Nephron (organoid): Measurements from ENCODE around the gene POLR2L.

Experiments
- H3K27ac Mint-ChIP-seq, 3 experiments: 2 replicates each; pipeline ENCODE4 v1.8.0; 2020; ENCODE audit warnings: mixed read lengths in 3 of 3, mild to moderate bottlenecking in 2 of 3, moderate library complexity in 1 of 3
- H3K27me3 Mint-ChIP-seq: 2 replicates; pipeline ENCODE4 v1.8.0; 2021; ENCODE audit warnings: low read depth, mild to moderate bottlenecking, moderate library complexity, mixed read lengths
- H3K36me3 Mint-ChIP-seq: 2 replicates; pipeline ENCODE4 v1.8.0; 2020; ENCODE audit warnings: low read depth, mixed read lengths
- H3K4me1 Mint-ChIP-seq: 2 replicates; pipeline ENCODE4 v1.8.0; 2020; ENCODE audit warnings: mixed read lengths
- H3K4me3 Mint-ChIP-seq, 3 experiments: 2 replicates each; pipeline ENCODE4 v1.8.0; 2020; ENCODE audit warnings: mild to moderate bottlenecking in 3 of 3, mixed read lengths in 3 of 3, moderate library complexity in 2 of 3
- H3K9me3 Mint-ChIP-seq: 2 replicates; pipeline ENCODE4 v1.8.0; 2020; ENCODE audit warnings: mixed read lengths
- TF ChIP-seq, protein P1 (sequence below), 3 experiments: fragments of 200-600 bp; sonication (generic); IDR thresholded peaks; one replicate each; pipeline ENCODE4 v1.5.0; 2021; ENCODE audit warnings: antibody characterized with exemption in 3 of 3; ENCODE audit not compliant: unreplicated experiment in 3 of 3

The POLR2L gene

DNA sequence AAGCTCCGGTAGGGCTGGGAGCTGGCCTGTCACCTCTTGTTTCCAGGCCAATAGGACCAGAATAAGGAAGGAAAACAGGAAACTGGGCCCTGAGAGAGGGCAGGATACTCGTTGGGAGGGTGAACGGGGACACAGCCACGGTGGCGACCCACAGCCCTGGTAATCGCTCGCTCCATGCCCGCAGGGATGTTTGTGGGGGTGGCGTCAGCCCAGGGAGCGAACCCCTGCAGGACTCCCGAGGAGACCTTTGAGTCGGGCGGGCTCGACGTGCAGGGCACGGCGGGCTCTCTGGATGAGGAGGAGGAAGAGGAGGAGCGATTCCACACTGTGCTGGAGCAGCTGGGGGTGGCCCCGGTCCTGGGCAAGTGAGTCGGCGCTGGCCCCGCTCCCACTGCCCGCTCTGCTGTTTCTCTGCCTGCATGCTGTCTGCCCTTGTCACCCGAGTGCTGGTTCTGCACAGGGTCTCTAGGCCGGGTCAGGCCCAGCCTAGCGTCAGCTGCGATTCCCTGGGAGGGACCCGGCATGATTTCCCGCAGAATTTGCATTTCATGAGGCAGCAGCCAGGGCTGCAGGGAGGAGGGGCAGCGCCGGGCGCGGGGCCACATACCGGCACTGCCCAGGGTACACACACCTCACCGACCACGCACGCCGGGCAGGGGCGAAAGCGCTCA, 13.0 kb downstream of the POLR2L start:
- Mint-ChIP-seq H3K27ac (peak overlapping the region in 2 of 3 experiments; percentile 25 to 51), H3K36me3 (peaks cover 8% of the 10 kb centered on the region), H3K9me3 (no peaks in the 10 kb centered on the region), H3K4me3 (peak overlapping the region; percentile 63 to 78 (median 70)), H3K4me1 (peaks cover 37% of the 10 kb centered on the region), H3K27me3 (peaks cover 45% of the 10 kb centered on the region)
- TF ChIP-seq, protein P1, sequence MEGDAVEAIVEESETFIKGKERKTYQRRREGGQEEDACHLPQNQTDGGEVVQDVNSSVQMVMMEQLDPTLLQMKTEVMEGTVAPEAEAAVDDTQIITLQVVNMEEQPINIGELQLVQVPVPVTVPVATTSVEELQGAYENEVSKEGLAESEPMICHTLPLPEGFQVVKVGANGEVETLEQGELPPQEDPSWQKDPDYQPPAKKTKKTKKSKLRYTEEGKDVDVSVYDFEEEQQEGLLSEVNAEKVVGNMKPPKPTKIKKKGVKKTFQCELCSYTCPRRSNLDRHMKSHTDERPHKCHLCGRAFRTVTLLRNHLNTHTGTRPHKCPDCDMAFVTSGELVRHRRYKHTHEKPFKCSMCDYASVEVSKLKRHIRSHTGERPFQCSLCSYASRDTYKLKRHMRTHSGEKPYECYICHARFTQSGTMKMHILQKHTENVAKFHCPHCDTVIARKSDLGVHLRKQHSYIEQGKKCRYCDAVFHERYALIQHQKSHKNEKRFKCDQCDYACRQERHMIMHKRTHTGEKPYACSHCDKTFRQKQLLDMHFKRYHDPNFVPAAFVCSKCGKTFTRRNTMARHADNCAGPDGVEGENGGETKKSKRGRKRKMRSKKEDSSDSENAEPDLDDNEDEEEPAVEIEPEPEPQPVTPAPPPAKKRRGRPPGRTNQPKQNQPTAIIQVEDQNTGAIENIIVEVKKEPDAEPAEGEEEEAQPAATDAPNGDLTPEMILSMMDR (IDR thresholded peaks at IDR 0.05; ENCODE audit: unreplicated experiment in 3 of 3) = no peak

DNA sequence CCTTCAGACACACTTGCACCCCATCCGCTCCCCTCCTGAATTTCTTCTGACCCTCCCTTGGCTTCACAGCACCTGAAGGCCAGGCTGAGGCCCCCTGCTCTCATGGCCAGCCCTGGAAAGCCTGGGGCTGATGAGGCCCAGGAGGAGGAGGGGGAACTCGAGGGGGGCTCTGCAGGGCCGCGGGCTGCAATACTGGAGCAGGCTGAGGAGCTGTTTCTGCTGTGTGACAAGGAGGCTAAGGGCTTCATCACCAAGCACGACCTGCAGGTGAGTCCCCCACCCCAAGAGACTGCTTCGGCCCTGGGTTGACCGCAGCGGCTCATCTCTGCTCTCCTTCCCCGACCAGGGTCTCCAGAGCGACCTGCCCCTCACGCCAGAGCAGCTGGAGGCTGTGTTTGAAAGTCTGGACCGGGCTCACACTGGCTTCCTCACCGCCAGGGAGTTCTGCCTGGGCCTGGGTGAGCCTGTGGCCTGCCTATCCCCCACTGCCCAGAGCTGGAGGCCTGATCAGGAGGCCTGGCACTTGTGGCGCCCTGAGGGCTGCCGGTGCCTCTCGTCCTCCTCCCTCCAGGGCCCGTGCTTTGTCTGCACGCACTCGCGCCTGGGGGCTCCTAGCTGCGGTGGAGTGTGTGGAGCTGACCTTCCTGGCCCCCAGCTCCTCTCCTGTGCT, 13.7 kb downstream of the POLR2L start:
- peaks cover 8% of the 10 kb centered on the region for H3K36me3 Mint-ChIP-seq
- H3K27ac Mint-ChIP-seq = peak overlapping the region; percentile 29 to 75 (median 75)
- TF ChIP-seq, protein P1 (IDR thresholded peaks at IDR 0.05; ENCODE audit: unreplicated experiment in 3 of 3) = no peak
- no peaks in the 10 kb centered on the region for H3K9me3 Mint-ChIP-seq
- H3K4me1 Mint-ChIP-seq = peaks cover 37% of the 10 kb centered on the region
- peaks cover 45% of the 10 kb centered on the region for H3K27me3 Mint-ChIP-seq
- peak overlapping the region; percentile 73 to 79 (median 78) for H3K4me3 Mint-ChIP-seq

DNA sequence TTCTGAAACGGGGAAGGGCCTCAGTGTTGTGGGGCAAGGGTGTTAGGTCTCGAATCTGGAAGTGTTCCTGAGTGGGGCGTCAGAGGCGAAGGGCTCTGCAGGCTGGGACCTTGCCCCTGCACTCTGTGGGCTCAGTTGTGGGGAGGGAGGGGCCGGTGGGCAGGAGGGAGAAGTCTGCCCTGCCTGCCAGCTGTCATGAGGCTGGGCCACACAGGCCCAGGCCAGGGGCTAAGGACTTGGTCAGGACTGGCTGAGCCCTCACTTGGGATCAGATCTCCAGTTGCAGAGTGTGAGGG, 14.5 kb downstream of the POLR2L start, which contains the start of gene CRACR2B:
Gene CRACR2B (plus strand): TSS at position 23 of the 296 bp plus-strand sequence. CDS start 689 bp downstream, outside the sequence.
- peak within 1 kb of the TSS; percentile 29 to 84 (median 75) for H3K27ac Mint-ChIP-seq
- H3K36me3 Mint-ChIP-seq = peaks cover 8% of the 10 kb centered on the region
- H3K4me1 Mint-ChIP-seq = peaks cover 37% of the 10 kb centered on the region
- peaks cover 45% of the 10 kb centered on the region for H3K27me3 Mint-ChIP-seq
- TF ChIP-seq, protein P1 (IDR thresholded peaks at IDR 0.05; ENCODE audit: unreplicated experiment in 3 of 3) = no peak
- peak within 1 kb of the TSS; percentile 73 to 79 (median 78) for H3K4me3 Mint-ChIP-seq
- no peaks in the 10 kb centered on the region for H3K9me3 Mint-ChIP-seq

DNA sequence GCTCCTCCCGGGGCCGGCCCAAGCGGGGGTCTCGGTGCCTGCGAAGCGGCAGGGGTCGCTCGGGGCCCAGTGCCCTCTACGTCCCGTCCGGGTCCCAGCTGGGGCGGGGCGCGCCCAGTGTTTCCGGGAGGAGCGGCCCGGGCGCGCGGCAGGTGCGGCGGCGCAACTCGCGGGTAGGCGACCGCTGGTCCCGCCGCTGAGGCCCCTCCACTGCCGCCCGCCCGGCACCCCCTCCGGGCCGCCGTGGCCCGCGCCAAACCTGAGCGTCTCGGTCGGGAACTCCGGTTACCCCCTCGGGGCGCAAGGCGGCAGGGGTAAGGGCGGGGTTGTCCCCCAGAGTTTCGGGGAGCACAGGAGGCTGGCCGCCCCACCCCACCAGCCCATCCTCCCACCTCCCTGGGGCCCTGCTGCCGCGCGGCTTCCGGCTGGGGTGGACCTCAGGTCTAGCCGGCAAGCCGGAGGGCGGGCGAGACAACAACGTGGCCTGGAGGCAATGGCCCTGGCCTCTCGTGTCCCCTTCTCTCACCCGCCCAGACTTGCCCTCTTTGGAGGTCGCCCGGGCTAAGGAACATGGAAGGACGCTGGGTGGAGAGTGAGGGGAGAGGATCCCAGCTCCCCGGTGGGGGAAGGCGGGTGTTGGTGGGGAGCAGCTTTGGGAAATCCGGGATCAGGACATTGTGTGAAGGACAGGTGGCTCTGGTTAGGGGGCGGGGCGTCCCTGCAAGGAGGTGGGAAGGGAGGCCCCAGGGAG, 15.0 kb downstream of the POLR2L start:
- peak overlapping the region; percentile 73 to 79 (median 78) for H3K4me3 Mint-ChIP-seq
- peaks cover 37% of the 10 kb centered on the region for H3K4me1 Mint-ChIP-seq

DNA sequence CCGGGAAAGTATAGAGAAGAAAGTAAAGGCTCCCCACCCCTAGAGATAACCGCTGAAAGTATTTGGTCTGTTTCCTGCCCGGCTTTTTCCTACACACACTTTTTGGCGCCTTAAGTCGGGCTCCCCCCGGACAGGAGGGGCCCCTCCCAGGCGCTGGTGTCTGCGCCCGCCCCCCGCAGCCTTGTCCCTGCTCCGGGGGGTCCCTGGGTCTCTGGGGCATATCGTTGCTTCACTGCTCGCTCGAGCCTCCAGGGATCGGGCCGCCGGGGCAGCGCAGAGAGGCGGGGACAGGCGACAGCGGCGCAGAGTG, 15.5 kb downstream of the POLR2L start:
- TF ChIP-seq, protein P1 (IDR thresholded peaks at IDR 0.05; ENCODE audit: unreplicated experiment in 3 of 3) = no peak
- Mint-ChIP-seq H3K27me3 (peaks cover 42% of the 10 kb centered on the region), H3K27ac (peak overlapping the region in 2 of 3 experiments; percentile 60 to 84), H3K9me3 (no peaks in the 10 kb centered on the region), H3K4me3 (peak overlapping the region; percentile 71 to 78 (median 71)), H3K4me1 (peaks cover 34% of the 10 kb centered on the region), H3K36me3 (peaks cover 8% of the 10 kb centered on the region)

More for the DNA sequence above, 15.0 kb downstream of the POLR2L start:
- peaks cover 8% of the 10 kb centered on the region for H3K36me3 Mint-ChIP-seq
- H3K27ac Mint-ChIP-seq = peak overlapping the region; percentile 29 to 75 (median 75)
- H3K9me3 Mint-ChIP-seq = no peaks in the 10 kb centered on the region
- H3K27me3 Mint-ChIP-seq = peaks cover 45% of the 10 kb centered on the region
- TF ChIP-seq, protein P1 (IDR thresholded peaks at IDR 0.05; ENCODE audit: unreplicated experiment in 3 of 3) = no peak
